ENCODE measurements around the gene NALCN. TPM values are rescaled to one million over a fixed set of nuclear protein-coding genes. Genes with fewer than 3 reads are reported as not detected.
A peak's percentile ranks its signal among the peaks of the same experiment; 100 is the strongest.
"Not testable (repeated sequence)": the region's sequence is repeated elsewhere in the genome, so short reads cannot be mapped to it uniquely, and the experiment has no call there.

Gene NALCN
- total RNA-seq, 2 donors from 2014 or later, result 11.8 to 14.9 TPM

GRCh38 chr13:101346942-101347728 lies 69.2 kb downstream of the NALCN start:
- ATAC-seq, result no peak
- intact Hi-C loops (cut with DNase I), result no loop called here
- DNase-seq, result no peak

- intact Hi-C loops (cut with DNase I), result no loop called here
- DNase-seq, result no peak
- no peak for ATAC-seq
Measured at GRCh38 chr13:101346161-101346560, 70.1 kb downstream of the NALCN start.

DNA sequence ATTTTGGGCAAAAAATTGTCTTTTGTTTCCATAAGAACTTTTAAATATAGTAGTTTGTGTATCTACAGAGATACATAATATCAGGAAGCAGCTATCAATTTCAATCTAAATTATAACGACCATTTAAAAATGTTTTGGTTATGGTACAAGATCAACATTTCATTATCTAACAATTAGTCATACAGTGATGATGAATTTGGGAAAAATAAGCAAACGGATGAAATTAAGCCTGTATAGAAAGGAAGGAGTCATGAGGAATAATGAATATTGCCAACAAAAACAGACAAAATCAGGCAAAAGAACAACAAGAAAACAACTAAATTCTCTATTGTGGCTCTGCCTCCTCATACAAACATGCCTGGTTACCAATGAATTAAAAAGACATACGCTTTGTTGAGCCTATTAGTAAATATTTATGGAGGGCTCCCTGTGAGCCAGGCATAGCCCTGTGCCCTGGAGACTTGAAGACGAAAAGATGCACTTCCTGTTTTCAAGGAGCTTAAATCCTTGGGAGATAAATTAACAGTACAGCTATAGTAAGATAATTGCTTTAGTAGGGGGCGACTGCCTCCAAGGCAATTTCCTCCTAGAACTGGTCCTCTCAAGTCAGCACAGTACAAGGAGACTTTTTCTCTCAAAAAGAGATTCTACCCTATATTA lies 73.0 kb downstream of the NALCN start:
- ATAC-seq, result no peak
- no peak for DNase-seq
- intact Hi-C loops (cut with DNase I), result no loop called here

GRCh38 chr13:101341464-101341863 lies 74.8 kb downstream of the NALCN start:
- DNase-seq, result no peak
- ATAC-seq, result no peak
- intact Hi-C loops (cut with DNase I), result no loop called here

GRCh38 chr13:101339202-101339601 lies 77.1 kb downstream of the NALCN start:
- no peak for DNase-seq
- no peak for ATAC-seq
- intact Hi-C loops (cut with DNase I), result no loop called here

DNA sequence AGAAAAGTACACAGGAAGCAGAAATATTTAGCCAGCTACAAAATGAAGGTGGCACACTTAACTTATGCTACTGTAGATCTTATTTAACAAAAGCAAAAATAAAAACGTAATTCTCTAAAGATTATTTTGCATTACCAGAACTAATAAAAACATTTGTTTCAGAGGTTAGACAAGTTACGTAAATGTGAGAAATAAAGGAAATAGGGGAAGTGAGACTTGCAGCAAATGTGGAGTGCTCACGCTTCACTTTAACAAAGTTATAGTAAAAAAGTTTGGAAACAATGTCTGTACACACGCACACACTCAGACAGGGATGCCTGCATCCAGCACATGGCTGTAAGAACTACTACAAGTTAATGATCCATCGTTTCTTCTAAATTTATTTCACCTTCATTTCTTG lies 83.7 kb downstream of the NALCN start:
- ATAC-seq, result no peak
- intact Hi-C loops (cut with DNase I), result no loop called here

DNA sequence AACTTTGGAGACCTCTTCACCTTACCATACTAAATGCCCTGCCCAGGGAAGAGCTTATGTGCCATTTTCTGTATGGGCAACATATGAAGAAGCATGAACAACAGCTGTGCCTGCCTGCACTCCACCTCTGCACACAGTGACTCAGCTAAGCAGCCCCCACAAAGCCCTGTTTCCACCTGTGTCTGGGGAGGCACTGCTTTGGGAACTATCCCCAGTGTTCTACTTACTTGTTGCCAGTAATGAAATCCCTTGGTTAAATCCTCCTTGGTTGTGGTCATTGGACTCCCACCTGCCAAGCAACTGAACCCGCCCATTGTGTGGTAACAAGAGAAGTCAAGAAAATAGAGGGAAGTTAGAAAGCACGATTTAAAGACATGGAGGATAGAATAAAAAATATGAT lies 84.6 kb downstream of the NALCN start:
- DNase-seq (no peak), ATAC-seq (no peak)
- intact Hi-C loops (cut with DNase I), result no loop called here

More for the DNA sequence above, 83.7 kb downstream of the NALCN start:
- no peak for DNase-seq

DNA sequence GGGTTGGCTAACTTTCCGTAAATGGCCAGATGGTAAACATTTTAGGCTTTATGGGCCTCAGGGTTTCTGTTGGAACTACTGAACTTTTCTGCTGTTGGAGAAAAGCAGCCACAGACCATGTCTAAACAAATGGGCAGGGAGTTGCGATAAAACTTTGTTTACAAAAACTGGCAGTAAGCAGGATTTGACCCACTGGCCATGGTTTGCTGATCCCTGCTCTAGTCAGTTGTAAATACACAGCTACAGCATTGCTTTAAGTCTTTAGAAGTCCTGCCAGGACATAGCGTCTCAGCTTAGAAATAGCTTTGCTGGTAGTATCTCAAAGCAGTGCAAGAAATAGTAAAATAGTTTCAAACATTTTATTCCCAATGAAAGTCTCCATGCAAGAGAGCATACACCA lies 88.4 kb downstream of the NALCN start:
- intact Hi-C loops (cut with DNase I), result no loop called here
- ATAC-seq, result no peak
- no peak for DNase-seq

GRCh38 chr13:101326710-101327109 lies 89.6 kb downstream of the NALCN start:
- DNase-seq, result no peak
- peak; percentile 38 to 43 for ATAC-seq
- intact Hi-C loops (cut with DNase I), result no loop called here

DNA sequence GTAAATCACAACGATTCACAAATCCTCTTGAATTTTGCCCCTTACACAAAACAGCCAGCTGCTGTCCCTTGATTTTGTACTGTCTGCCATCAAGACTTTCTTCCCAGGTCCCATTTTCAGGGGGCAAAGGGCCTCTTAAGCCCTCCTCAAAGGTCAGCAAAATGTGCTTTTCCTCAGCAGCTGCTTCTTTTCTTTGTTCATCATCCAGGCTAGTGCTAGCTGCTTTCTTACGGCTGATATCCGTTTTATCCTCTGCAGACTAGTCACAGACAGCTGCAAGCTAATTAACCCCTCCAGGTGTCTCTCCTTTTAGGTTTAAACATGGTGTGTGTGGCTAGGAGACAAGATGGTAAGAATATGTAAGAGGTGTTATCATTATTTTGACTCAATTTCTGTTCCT lies 90.9 kb downstream of the NALCN start:
- intact Hi-C loops (cut with DNase I), result no loop called here
- DNase-seq, result no peak
- no peak for ATAC-seq

- ATAC-seq, result no peak
- intact Hi-C loops (cut with DNase I), result no loop called here
- DNase-seq, result no peak
Measured at GRCh38 chr13:101323601-101324000, 92.7 kb downstream of the NALCN start.

DNA sequence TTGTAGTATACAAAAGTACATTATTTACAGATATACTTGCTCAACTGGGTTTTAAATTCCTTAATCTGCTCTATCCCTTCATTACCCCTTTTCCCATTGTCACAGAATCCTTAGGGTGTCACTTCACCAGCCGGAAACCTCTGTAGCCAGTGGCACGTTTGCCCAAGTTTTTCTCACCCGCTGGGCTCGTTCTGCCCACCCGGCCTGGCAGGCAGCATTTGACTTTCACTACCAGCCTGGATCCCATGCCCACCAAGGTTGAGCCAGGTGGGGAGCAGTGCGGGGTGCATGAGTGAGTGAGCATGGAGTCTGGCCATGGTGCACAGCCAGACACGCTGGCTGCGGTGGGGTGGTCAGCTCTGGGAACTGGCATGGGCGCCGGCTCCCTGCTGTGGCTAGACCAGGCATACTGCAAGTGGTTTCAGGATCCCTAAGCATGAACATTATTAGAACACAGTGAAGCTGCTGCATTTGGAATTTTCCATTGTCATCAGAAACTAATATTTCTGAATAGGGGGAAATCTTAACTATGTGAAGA lies 98.3 kb downstream of the NALCN start:
- ATAC-seq (no peak), DNase-seq (no peak)
- intact Hi-C loops (cut with DNase I), result no loop called here

DNA sequence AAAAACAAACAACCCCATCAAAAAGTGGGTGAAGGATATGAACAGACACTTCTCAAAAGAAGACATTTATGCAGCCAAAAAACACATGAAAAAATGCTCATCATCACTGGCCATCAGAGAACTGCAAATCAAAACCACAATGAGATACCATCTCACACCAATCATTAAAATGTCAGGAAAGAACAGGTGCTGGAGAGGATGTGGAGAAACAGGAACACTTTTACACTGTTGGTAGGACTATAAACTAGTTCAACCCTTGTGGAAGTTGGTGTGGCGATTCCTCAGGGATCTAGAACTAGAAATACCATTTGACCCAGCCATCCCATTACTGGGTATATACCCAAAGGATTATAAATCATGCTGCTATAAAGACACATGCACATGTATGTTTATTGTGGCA lies 102.8 kb downstream of the NALCN start:
- DNase-seq; intact Hi-C loops (cut with DNase I); ATAC-seq: not testable (repeated sequence)

DNA sequence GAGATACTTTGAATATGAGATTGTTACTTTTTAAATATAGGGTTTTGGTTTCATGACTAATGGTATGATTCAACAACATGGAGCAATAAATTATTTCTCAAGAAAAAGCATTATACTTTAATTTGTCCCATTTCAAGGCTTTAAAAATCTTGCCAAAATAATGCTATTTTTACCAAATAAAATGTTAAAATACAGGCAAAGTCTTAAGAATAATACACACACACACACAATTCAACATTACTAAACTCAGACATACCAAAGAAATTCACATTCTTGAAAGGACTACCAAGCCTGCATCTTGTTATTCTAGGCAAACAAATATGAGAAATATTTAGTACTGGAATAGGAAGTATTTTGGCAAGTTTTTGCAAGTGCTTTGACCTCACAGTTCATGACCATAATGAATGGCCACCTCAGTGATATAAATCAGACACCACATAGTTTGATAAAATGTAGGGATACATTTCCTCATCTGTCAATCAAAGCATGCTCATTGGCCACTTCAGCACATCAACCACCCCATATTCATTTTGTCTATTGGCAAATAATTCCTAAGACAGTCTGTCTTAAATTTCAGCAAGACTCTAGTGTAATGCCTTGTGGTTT lies 107.2 kb downstream of the NALCN start:
- no peak for DNase-seq
- peak in 1 of 2 donors; percentile 25 for ATAC-seq
- intact Hi-C loops (cut with DNase I), result no loop called here

- peak in 1 of 2 donors; percentile 22 for ATAC-seq
- no peak for DNase-seq
- intact Hi-C loops (cut with DNase I), result no loop called here
Measured at GRCh38 chr13:101308247-101309013, 107.9 kb downstream of the NALCN start.

- DNase-seq (no peak), ATAC-seq (peak; percentile 50 to 76)
- intact Hi-C loops (cut with DNase I), result no loop called here
Measured at GRCh38 chr13:101307181-101307701, 109.1 kb downstream of the NALCN start.

GRCh38 chr13:101306773-101307172 lies 109.5 kb downstream of the NALCN start:
- ATAC-seq (no peak), DNase-seq (no peak)
- intact Hi-C loops (cut with DNase I), result no loop called here

- ATAC-seq (no peak), DNase-seq (no peak)
- intact Hi-C loops (cut with DNase I), result no loop called here
Measured at GRCh38 chr13:101305981-101306411, 110.3 kb downstream of the NALCN start.

GRCh38 chr13:101303521-101303920 lies 112.8 kb downstream of the NALCN start:
- ATAC-seq, result no peak
- DNase-seq, result no peak
- intact Hi-C loops (cut with DNase I), result no loop called here
